Activated CD4-positive, alpha-beta T cell treated with anti-CD3 and anti-CD28 coated beads for 36 hours (primary cell): ENCODE measurements around the gene DDX60. TPM values are rescaled to one million over a fixed set of nuclear protein-coding genes. Genes with fewer than 3 reads are reported as not detected.
A peak's percentile ranks its signal among the peaks of the same experiment; 100 is the strongest.
"Not testable (repeated sequence)": the region's sequence is repeated elsewhere in the genome, so short reads cannot be mapped to it uniquely, and the experiment has no call there.

ENCODE experiments used
- ATAC-seq: fragments of 200-7000 bp; cut with Tn5 transposase; one replicate; pipeline ENCODE4 v1.10.0; 2021; ENCODE audit warnings: mild to moderate bottlenecking, moderate library complexity
- CTCF ChIA-PET: fragments of 350-600 bp; sonication (Branson Sonifier 250); formaldehyde crosslinking; loops from one replicate; lab custom pipeline; 2021; ENCODE audit warnings: antibody characterized with exemption; lab: Charles Lee
- POLR2A ChIA-PET: fragments of 350-600 bp; sonication (Branson Sonifier 250); formaldehyde crosslinking; loops from one replicate; lab custom pipeline; 2021; ENCODE audit warnings: antibody characterized with exemption, inconsistent platforms; lab: Charles Lee
- DNase-seq: peaks from one replicate; pipeline ENCODE4 v3.0.0-alpha.2; 2020
- H3K27ac Mint-ChIP-seq: one replicate; pipeline ENCODE4 v1.8.0; 2021; ENCODE audit warnings: mixed read lengths
- H3K27me3 Mint-ChIP-seq: one replicate; pipeline ENCODE4 v1.8.0; 2021; ENCODE audit warnings: mixed read lengths
- H3K36me3 Mint-ChIP-seq: one replicate; pipeline ENCODE4 v1.8.0; 2021; ENCODE audit warnings: low read depth, mixed read lengths
- H3K4me1 Mint-ChIP-seq: one replicate; pipeline ENCODE4 v1.8.0; 2021; ENCODE audit warnings: mixed read lengths
- H3K4me3 Mint-ChIP-seq: one replicate; pipeline ENCODE4 v1.8.0; 2021; ENCODE audit warnings: mild to moderate bottlenecking, moderate library complexity, mixed read lengths
- H3K9me3 Mint-ChIP-seq: one replicate; pipeline ENCODE4 v1.8.0; 2021; ENCODE audit warnings: low read depth, mixed read lengths
- intact Hi-C, 2 experiments: fragments of 100-400 bp; cut with DNase I in 1 of 2; cut with micrococcal nuclease in 1 of 2; formaldehyde crosslinking; loops; one replicate each; pipeline versions ENCODE4 v1.14.2 to v1.15.1; 2022 to 2024; cut with DNase I, micrococcal nuclease
- total RNA-seq, 2 experiments: library from RNA; stranded (reverse); gene quantifications; one replicate each; pipeline ENCODE4 v1.2.3, GENCODE V29; 2021

DDX60 gene
- total RNA-seq, 2 experiments from 2014 or later, result 22.2 to 23.8 TPM

- ATAC-seq (no peak), DNase-seq (no peak)
- Mint-ChIP-seq H3K4me3 (no peak overlapping the region), H3K36me3 (peaks cover 22% of the 10 kb centered on the region), H3K4me1 (no peaks in the 10 kb centered on the region), H3K9me3 (no peaks in the 10 kb centered on the region), H3K27me3 (no peaks in the 10 kb centered on the region), H3K27ac (no peak overlapping the region)
- ChIA-PET CTCF (no interaction called here), POLR2A (no interaction called here)
- intact Hi-C loops, result no loop called here
Measured at GRCh38 chr4:168293386-168293975, 25.1 kb downstream of the DDX60 start.

GRCh38 chr4:168291242-168291641 lies 27.3 kb downstream of the DDX60 start:
- no peak for ATAC-seq
- Mint-ChIP-seq H3K27me3 (no peaks in the 10 kb centered on the region), H3K9me3 (no peaks in the 10 kb centered on the region), H3K4me1 (no peaks in the 10 kb centered on the region), H3K36me3 (peaks cover 18% of the 10 kb centered on the region), H3K4me3 (no peak overlapping the region), H3K27ac (no peak overlapping the region)
- no peak for DNase-seq
- ChIA-PET CTCF (no interaction called here), POLR2A (no interaction called here)
- intact Hi-C loops, result no loop called here

GRCh38 chr4:168285850-168286249 lies 32.7 kb downstream of the DDX60 start:
- POLR2A ChIA-PET, intact Hi-C loops, H3K4me1 Mint-ChIP-seq, H3K9me3 Mint-ChIP-seq, H3K27me3 Mint-ChIP-seq, H3K27ac Mint-ChIP-seq, H3K4me3 Mint-ChIP-seq, ATAC-seq, CTCF ChIA-PET, DNase-seq: not testable (repeated sequence)
- peaks cover 19% of the 10 kb centered on the region for H3K36me3 Mint-ChIP-seq

- H3K27me3 Mint-ChIP-seq, result no peaks in the 10 kb centered on the region
- peaks cover 42% of the 10 kb centered on the region for H3K36me3 Mint-ChIP-seq
Measured at GRCh38 chr4:168279556-168279955, 39.0 kb downstream of the DDX60 start.

GRCh38 chr4:168275836-168276235 lies 42.7 kb downstream of the DDX60 start:
- ATAC-seq, result no peak
- ChIA-PET POLR2A (no interaction called here), CTCF (interaction anchor here (0.6 kb wide), 2 partner anchors 12 to 61 kb away, joined by 3 read pairs; no protein-coding TSS in a partner anchor)
- peaks cover 56% of the 10 kb centered on the region for H3K36me3 Mint-ChIP-seq
- no peaks in the 10 kb centered on the region for H3K27me3 Mint-ChIP-seq
- intact Hi-C loops, result no loop called here
- no peaks in the 10 kb centered on the region for H3K9me3 Mint-ChIP-seq
- peaks cover 5% of the 10 kb centered on the region for H3K4me1 Mint-ChIP-seq
- no peak for DNase-seq
- no peak overlapping the region for H3K4me3 Mint-ChIP-seq
- no peak overlapping the region for H3K27ac Mint-ChIP-seq

More at GRCh38 chr4:168279556-168279955, 39.0 kb downstream of the DDX60 start:
- intact Hi-C loops, result no loop called here
- ChIA-PET CTCF (no interaction called here), POLR2A (no interaction called here)
- H3K4me3 Mint-ChIP-seq, result no peak overlapping the region
- H3K9me3 Mint-ChIP-seq, result no peaks in the 10 kb centered on the region
- H3K4me1 Mint-ChIP-seq, result no peaks in the 10 kb centered on the region
- ATAC-seq (no peak), DNase-seq (no peak)
- no peak overlapping the region for H3K27ac Mint-ChIP-seq

- POLR2A ChIA-PET, result no interaction called here
- peaks cover 5% of the 10 kb centered on the region for H3K4me1 Mint-ChIP-seq
- CTCF ChIA-PET, result interaction anchor here (0.6 to 1.3 kb wide), 3 partner anchors 14 to 1478 kb away, joined by 3 read pairs; no protein-coding TSS in a partner anchor
- no peaks in the 10 kb centered on the region for H3K9me3 Mint-ChIP-seq
- intact Hi-C loops, result no loop called here
- no peaks in the 10 kb centered on the region for H3K27me3 Mint-ChIP-seq
- no peak overlapping the region for H3K4me3 Mint-ChIP-seq
- H3K27ac Mint-ChIP-seq, result no peak overlapping the region
- H3K36me3 Mint-ChIP-seq, result peaks cover 51% of the 10 kb centered on the region
- no peak for DNase-seq
- no peak for ATAC-seq
Measured at GRCh38 chr4:168274871-168275270, 43.7 kb downstream of the DDX60 start.

- intact Hi-C loops, result no loop called here
- no peak overlapping the region for H3K27ac Mint-ChIP-seq
- ChIA-PET CTCF (interaction anchor here (0.7 to 1.3 kb wide), 3 partner anchors 15 to 1259 kb away, joined by 3 read pairs; no protein-coding TSS in a partner anchor), POLR2A (no interaction called here)
- H3K9me3 Mint-ChIP-seq, result no peaks in the 10 kb centered on the region
- peaks cover 5% of the 10 kb centered on the region for H3K4me1 Mint-ChIP-seq
- no peak overlapping the region for H3K4me3 Mint-ChIP-seq
- ATAC-seq, result peak; percentile 74
- H3K27me3 Mint-ChIP-seq, result no peaks in the 10 kb centered on the region
- H3K36me3 Mint-ChIP-seq, result peaks cover 52% of the 10 kb centered on the region
- peak; percentile 21 for DNase-seq
Measured at GRCh38 chr4:168273838-168274237, 44.7 kb downstream of the DDX60 start.

GRCh38 chr4:168272488-168272887 lies 46.1 kb downstream of the DDX60 start:
- ChIA-PET POLR2A (no interaction called here), CTCF (no interaction called here)
- Mint-ChIP-seq H3K4me3 (no peak overlapping the region), H3K4me1 (peaks cover 5% of the 10 kb centered on the region), H3K9me3 (no peaks in the 10 kb centered on the region), H3K27ac (no peak overlapping the region), H3K27me3 (no peaks in the 10 kb centered on the region), H3K36me3 (peaks cover 53% of the 10 kb centered on the region)
- DNase-seq (no peak), ATAC-seq (no peak)
- intact Hi-C loops, result no loop called here

- intact Hi-C loops, result no loop called here
- no peak for DNase-seq
- no peaks in the 10 kb centered on the region for H3K9me3 Mint-ChIP-seq
- ChIA-PET POLR2A (no interaction called here), CTCF (interaction anchor here (0.6 kb wide), 1 partner anchor 48 kb away, joined by 3 read pairs; no protein-coding TSS in a partner anchor)
- no peak overlapping the region for H3K4me3 Mint-ChIP-seq
- H3K27me3 Mint-ChIP-seq, result no peaks in the 10 kb centered on the region
- no peak for ATAC-seq
- peaks cover 5% of the 10 kb centered on the region for H3K4me1 Mint-ChIP-seq
- peaks cover 42% of the 10 kb centered on the region for H3K36me3 Mint-ChIP-seq
- no peak overlapping the region for H3K27ac Mint-ChIP-seq
Measured at GRCh38 chr4:168269896-168270295, 48.7 kb downstream of the DDX60 start.

- ChIA-PET CTCF (interaction anchor here (0.6 kb wide), 1 partner anchor 645 kb away, joined by 3 read pairs; no protein-coding TSS in a partner anchor), POLR2A (no interaction called here)
- no peaks in the 10 kb centered on the region for H3K9me3 Mint-ChIP-seq
- H3K27me3 Mint-ChIP-seq, result no peaks in the 10 kb centered on the region
- intact Hi-C loops, result no loop called here
- DNase-seq, result no peak
- ATAC-seq, result no peak
- no peak overlapping the region for H3K27ac Mint-ChIP-seq
- peaks cover 2% of the 10 kb centered on the region for H3K4me1 Mint-ChIP-seq
- H3K36me3 Mint-ChIP-seq, result peaks cover 36% of the 10 kb centered on the region
- no peak overlapping the region for H3K4me3 Mint-ChIP-seq
Measured at GRCh38 chr4:168265327-168265726, 53.2 kb downstream of the DDX60 start.

GRCh38 chr4:168264903-168265302 lies 53.6 kb downstream of the DDX60 start:
- peaks cover 38% of the 10 kb centered on the region for H3K36me3 Mint-ChIP-seq
- H3K27me3 Mint-ChIP-seq, result no peaks in the 10 kb centered on the region
- no peaks in the 10 kb centered on the region for H3K9me3 Mint-ChIP-seq
- ChIA-PET POLR2A (no interaction called here), CTCF (no interaction called here)
- H3K4me1 Mint-ChIP-seq, result peaks cover 2% of the 10 kb centered on the region
- ATAC-seq (no peak), DNase-seq (no peak)
- no peak overlapping the region for H3K4me3 Mint-ChIP-seq
- intact Hi-C loops, result no loop called here
- H3K27ac Mint-ChIP-seq, result no peak overlapping the region

GRCh38 chr4:168263039-168263438 lies 55.5 kb downstream of the DDX60 start:
- CTCF ChIA-PET, result interaction anchor here (1.9 kb wide), 1 partner anchor 9 kb away, joined by 5 read pairs; no protein-coding TSS in a partner anchor
- H3K4me1 Mint-ChIP-seq, result peaks cover 2% of the 10 kb centered on the region
- H3K27me3 Mint-ChIP-seq, result no peaks in the 10 kb centered on the region
- intact Hi-C loops, result no loop called here
- no peak overlapping the region for H3K27ac Mint-ChIP-seq
- DNase-seq (no peak), ATAC-seq (no peak)
- POLR2A ChIA-PET, result no interaction called here
- no peaks in the 10 kb centered on the region for H3K9me3 Mint-ChIP-seq
- H3K36me3 Mint-ChIP-seq, result peaks cover 30% of the 10 kb centered on the region
- no peak overlapping the region for H3K4me3 Mint-ChIP-seq
